NCI-H2196 treated with DMSO at 0.1 percent for 48 hours (cell line): ENCODE results near the gene ZNF80.
"Not testable (repeated sequence)": the region's sequence is repeated elsewhere in the genome, so short reads cannot be mapped to it uniquely, and the experiment has no call there.

Experiments
- DNase-seq: peaks from one replicate; lab custom pipeline; 2025; ENCODE audit not compliant: unreplicated experiment; lab: John Stamatoyannopoulos, UW

Gene ZNF80

GRCh38 chr3:114237478-114237877 is at the start of gene ZNF80:
Gene ZNF80, minus strand, starts transcription at chr3:114237578. Its CDS starts 504 bp downstream, at chr3:114237074.
- not testable (repeated sequence) for DNase-seq

- no peak for DNase-seq
These were observed 48.9 kb upstream of the ZNF80 start for GRCh38 chr3:114286266-114286665.

- DNase-seq: no peak
These were observed 48.4 kb upstream of the ZNF80 start for GRCh38 chr3:114285648-114286230.

GRCh38 chr3:114284644-114285043 is 47.3 kb upstream of the ZNF80 start:
- no peak for DNase-seq

GRCh38 chr3:114276856-114277255 is 39.5 kb upstream of the ZNF80 start:
- DNase-seq: not testable (repeated sequence)

- DNase-seq: no peak
These were observed 37.6 kb upstream of the ZNF80 start for GRCh38 chr3:114274929-114275328.

GRCh38 chr3:114272271-114272670 is 34.9 kb upstream of the ZNF80 start:
- DNase-seq: no peak

GRCh38 chr3:114270019-114270418 is 32.6 kb upstream of the ZNF80 start:
- DNase-seq: no peak

- no peak for DNase-seq
These were observed 22.8 kb upstream of the ZNF80 start for GRCh38 chr3:114260152-114260551.

- DNase-seq: no peak
These were observed 22.2 kb upstream of the ZNF80 start for GRCh38 chr3:114259566-114259965.

- no peak for DNase-seq
These were observed 16.1 kb upstream of the ZNF80 start for GRCh38 chr3:114253505-114253904.

GRCh38 chr3:114252954-114253353 is 15.6 kb upstream of the ZNF80 start:
- no peak for DNase-seq

GRCh38 chr3:114242947-114243346 is 5.6 kb upstream of the ZNF80 start:
- no peak for DNase-seq

GRCh38 chr3:114241262-114241661 is 3.9 kb upstream of the ZNF80 start:
- no peak for DNase-seq

- DNase-seq: not testable (repeated sequence)
These were observed 888 bp upstream of the ZNF80 start for GRCh38 chr3:114238146-114238785.

- DNase-seq: no peak
These were observed 1.9 kb downstream of the ZNF80 start for GRCh38 chr3:114235431-114235830.

- DNase-seq: no peak
These were observed 2.6 kb downstream of the ZNF80 start for GRCh38 chr3:114234745-114235144.

GRCh38 chr3:114231616-114232015 is 5.8 kb downstream of the ZNF80 start:
- no peak for DNase-seq

GRCh38 chr3:114227076-114227475 is 10.3 kb downstream of the ZNF80 start:
- DNase-seq: no peak

- DNase-seq: no peak
These were observed 11.1 kb downstream of the ZNF80 start for GRCh38 chr3:114226313-114226712.

GRCh38 chr3:114223143-114223542 is 14.2 kb downstream of the ZNF80 start:
- DNase-seq: no peak

- no peak for DNase-seq
These were observed 15.5 kb downstream of the ZNF80 start for GRCh38 chr3:114221881-114222264.
